Activated effector memory CD4-positive, alpha-beta T cell treated with anti-CD3 and anti-CD28 coated beads, Interleukin-2, amount 50 U/mL, for 16 hours (primary cell): ENCODE data around the gene AFAP1L1.
"Not testable (repeated sequence)": the region's sequence is repeated elsewhere in the genome, so short reads cannot be mapped to it uniquely, and the experiment has no call there.

ENCODE experiments used
- DNase-seq: peaks from one replicate; pipeline ENCODE4 v3.0.0-alpha.2; 2020

Gene AFAP1L1

GRCh38 chr5:149262315-149262714, 9.3 kb upstream of the AFAP1L1 start:
- DNase-seq, result no peak

GRCh38 chr5:149264439-149265067, 7.1 kb upstream of the AFAP1L1 start:
- peak; percentile 76 for DNase-seq

DNA sequence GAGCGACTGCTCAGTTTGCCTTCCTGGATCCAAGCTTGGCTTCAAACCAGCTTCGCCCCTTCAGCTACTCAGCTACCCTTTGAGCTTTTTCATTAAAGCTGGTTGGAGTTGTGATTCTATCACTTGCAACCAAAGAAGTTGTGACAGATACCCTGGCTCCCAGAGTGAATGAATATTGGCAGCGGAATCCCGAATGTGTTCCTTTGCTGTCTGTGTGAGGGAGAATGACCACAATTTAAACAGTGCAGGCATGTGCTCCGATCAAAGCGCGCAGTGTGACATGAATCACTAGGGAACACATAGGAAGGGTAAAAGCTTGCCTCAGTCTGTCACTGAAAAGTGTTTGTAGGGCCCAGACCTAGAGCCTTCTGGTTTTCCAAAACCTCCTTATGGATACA, 6.6 kb upstream of the AFAP1L1 start:
- no peak for DNase-seq

DNA sequence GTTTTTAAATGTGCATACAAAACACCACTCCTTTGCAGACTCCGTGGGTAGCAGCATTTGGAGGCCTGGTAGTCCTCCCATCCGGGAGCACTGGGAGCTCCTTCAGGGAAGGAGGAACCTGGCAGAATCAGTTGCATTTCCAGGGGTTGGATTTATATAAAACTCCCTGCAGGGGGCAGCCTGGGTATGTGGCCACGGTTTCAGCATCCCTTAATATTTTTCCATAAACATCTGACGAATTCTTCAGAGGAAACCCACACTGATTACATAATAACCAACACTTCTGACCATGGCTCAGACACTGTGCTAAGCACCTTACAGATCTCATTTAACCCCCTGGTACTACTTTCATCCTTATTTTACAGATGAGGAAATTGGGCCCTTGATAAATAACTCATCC, 6.1 kb upstream of the AFAP1L1 start:
- peak; percentile 13 for DNase-seq

- no peak for DNase-seq
These were observed 4.3 kb upstream of the AFAP1L1 start for GRCh38 chr5:149267241-149267973.

GRCh38 chr5:149268928-149269557, 2.6 kb upstream of the AFAP1L1 start:
- DNase-seq, result no peak

DNA sequence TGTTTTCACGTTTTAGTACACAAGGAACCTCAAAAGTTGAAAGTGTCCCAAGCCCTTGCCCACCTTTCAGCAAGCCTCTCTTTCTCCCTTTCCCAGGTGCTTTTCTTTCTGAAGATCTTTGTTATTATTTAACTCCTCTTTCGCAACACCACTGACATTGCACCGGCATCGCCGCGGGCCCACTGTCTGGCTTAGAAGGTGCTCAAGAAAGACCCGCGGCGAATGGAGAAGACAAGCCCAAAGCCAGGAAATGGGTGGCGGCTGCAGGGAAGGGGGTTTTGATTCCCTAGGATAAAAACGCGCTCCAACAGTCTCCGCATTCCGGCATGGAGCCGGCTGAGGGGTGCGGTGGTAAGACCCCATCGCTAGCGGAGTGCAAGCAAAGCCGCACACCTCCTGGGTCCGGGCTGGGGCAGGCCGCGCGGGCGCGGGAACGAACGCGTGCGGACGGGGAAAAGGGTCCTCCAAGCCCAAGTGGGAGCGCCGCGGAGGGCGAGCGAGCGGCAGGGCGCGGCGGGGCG, 404 bp upstream of the AFAP1L1 start:
- no peak for DNase-seq

DNA sequence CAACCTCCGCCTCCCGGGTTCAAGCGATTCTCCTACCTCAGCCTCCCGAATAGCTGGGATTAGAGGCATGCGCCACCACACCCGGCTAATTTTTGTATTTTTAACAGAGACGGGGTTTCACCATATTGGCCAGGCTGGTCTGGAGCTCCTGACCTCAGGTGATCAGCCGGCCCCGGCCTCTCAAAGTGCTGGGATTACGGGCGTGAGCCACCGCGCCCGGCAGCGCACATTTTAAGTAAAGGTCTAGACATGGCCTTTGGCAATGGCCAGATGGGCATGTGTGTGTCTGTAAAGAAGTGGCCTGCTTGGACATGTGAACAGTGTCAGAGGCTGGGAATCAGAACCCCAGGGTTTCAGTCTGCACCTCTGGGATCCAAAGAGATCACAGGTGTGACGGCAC, 1.1 kb downstream of the AFAP1L1 start:
- DNase-seq, result not testable (repeated sequence)

DNA sequence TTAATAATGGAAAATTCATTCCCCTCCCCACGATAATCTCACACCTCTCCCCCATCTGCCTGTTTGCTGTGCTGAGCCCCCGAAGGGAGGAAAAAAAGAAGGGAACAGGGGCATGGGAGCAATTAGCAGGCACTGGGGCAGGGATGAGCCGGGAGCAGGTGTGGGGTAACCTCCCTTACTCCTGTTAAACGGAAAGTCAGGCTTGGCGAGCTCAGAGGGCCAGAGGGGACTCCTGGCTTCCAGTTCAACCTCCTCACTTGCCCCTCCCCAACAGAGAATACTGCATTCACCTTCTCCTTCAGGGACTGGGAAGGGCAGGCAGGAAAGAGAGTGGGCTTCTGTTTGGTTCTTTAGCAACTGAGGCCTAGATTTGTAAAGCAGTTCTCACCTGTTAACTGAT, 1.6 kb downstream of the AFAP1L1 start:
- no peak for DNase-seq

DNA sequence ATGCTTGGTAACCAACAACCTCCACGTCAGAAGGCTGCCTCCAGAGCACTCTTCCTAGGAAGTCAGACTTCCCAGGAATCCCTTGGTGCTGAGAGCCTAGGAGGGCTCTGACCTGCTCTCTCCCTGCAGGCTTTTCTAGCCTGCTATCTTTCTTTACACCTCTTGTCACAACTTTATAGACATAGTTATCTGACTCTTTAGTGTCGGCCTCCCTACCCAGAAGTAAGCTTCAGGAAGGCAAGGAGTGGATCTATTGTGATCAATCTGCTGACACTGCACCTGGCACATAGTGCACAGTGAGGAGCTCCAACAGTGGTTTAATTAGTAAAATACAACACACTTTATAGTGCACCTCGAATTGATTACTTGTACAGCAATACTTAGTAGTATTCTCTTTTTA, 2.3 kb downstream of the AFAP1L1 start:
- no peak for DNase-seq

DNA sequence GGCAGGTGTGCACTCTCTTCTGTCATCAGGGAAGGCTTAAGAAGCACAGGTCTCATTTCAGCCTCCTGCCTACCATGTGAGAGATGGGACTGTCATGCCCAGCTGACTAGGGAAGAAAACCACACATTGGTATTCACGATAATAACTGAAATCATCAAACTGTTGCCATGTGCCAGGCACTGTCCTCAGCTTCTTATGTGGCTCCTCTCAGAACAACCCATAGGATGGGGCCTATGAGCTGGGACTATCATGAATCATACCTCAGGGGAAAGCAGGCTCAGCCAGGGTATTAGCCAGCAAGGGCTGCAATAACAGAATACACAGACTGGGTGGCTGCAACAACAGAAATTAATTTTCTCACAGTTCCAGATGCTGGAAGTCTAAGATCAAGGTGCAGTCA, 3.3 kb downstream of the AFAP1L1 start:
- DNase-seq, result no peak

GRCh38 chr5:149277801-149278200, 6.1 kb downstream of the AFAP1L1 start:
- DNase-seq, result no peak

GRCh38 chr5:149278451-149279210, 7.0 kb downstream of the AFAP1L1 start:
- no peak for DNase-seq

GRCh38 chr5:149279661-149280060, 8.0 kb downstream of the AFAP1L1 start:
- no peak for DNase-seq

DNA sequence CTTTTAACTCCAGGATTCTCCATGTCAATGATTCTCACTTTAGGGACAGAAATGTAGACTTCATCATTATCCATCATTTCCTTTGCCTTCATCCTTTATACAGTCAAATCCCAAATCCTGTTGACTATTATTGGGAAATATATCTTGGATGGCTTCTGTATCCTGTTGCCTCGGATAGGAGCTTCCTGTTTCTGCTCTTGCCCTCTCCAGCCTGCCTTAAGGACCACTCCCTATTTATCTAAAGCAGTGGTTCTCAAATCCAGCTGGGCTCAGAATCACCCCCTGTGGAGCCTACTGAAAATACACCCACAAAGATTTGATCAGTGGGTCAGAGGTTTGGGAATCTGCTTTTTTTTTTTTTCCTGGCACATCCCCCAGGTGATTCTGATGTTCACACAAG, 8.5 kb downstream of the AFAP1L1 start:
- DNase-seq, result no peak

GRCh38 chr5:149280802-149281201, 9.1 kb downstream of the AFAP1L1 start:
- no peak for DNase-seq

GRCh38 chr5:149282027-149282965, 10.6 kb downstream of the AFAP1L1 start:
- no peak for DNase-seq

DNA sequence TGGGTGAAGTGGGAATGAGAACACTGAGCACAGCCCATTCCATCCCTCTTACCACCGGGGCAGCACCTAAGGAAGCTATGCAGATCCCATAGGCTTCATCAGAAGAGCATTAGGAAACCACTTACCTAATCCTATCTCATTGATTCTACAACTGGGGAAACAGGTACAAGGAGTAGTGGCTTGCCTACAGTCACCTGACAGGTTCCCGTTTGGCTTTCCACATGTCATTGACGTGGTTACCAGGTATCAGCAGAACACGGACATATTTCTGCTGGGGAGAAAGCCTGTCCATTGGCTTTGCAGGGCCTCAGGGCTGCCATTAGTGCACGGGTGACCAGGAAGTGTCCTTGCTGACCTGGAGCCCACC, 11.3 kb downstream of the AFAP1L1 start:
- no peak for DNase-seq

DNA sequence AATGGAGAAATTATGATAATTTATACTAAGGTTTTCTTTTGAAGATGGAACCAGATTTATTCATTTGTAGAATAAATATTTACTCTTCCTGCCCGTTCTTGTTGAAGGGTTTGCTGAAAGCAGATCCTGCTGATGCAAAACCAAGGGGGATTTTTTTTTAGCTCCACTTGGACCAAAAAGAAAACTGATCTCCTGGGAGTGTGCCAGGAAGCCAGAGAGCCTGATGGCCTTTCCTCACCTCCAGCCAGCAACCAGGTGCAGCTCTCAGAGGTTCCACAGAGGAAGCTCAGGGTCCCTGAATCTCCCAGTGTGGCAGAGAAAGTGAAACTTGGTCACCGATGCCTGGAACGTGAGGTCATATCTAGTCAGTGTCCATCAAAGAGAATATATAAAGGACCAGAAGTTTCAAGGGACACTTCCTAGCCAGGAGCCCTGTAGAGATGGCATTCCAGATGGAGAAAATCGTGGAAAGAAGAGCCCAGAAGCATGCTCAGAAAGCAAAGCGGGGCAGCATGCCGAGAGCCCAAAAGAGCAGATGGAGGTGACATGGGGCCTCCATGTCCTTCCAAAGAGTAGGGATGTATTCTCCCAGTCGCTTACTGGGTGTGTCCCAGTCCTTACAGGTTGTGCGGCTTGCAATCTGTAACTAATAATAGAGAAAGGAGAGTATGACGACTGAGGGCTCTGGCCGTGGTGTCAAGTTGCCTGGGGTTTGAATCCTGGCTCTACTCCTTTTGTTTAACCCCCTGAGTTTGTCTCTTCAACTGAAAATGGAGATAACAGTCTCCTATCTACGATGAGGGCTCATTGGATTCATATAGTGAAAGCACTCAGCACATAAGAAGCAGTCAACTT, 12.2 kb downstream of the AFAP1L1 start:
- no peak for DNase-seq

GRCh38 chr5:149284501-149284900, 12.8 kb downstream of the AFAP1L1 start:
- DNase-seq, result no peak

- DNase-seq, result no peak
These were observed 13.5 kb downstream of the AFAP1L1 start for GRCh38 chr5:149285153-149285552.
